EH (cell line): ENCODE results near the gene RPTOR.

ENCODE experiments used
- DNase-seq: peaks from one replicate; pipeline ENCODE4 v3.0.0-alpha.2; 2015; ENCODE audit warnings: low read depth

Gene RPTOR

GRCh38 chr17:80768936-80769335 lies 224.3 kb downstream of the RPTOR start:
- DNase-seq: no peak

- DNase-seq: no peak
These were observed 224.9 kb downstream of the RPTOR start for GRCh38 chr17:80769516-80769915.

GRCh38 chr17:80769936-80770625 lies 225.4 kb downstream of the RPTOR start:
- no peak for DNase-seq

GRCh38 chr17:80770881-80771611 lies 226.4 kb downstream of the RPTOR start:
- no peak for DNase-seq

- no peak for DNase-seq
These were observed 227.0 kb downstream of the RPTOR start for GRCh38 chr17:80771612-80772005.

GRCh38 chr17:80772906-80773242 lies 228.2 kb downstream of the RPTOR start:
- DNase-seq: no peak

- peak; percentile 55 for DNase-seq
These were observed 228.8 kb downstream of the RPTOR start for GRCh38 chr17:80773243-80773991.

GRCh38 chr17:80774146-80774545 lies 229.5 kb downstream of the RPTOR start:
- no peak for DNase-seq

GRCh38 chr17:80774643-80775281 lies 230.1 kb downstream of the RPTOR start:
- no peak for DNase-seq

- DNase-seq: no peak
These were observed 231.2 kb downstream of the RPTOR start for GRCh38 chr17:80775863-80776262.

- peak; percentile 14 for DNase-seq
These were observed 232.6 kb downstream of the RPTOR start for GRCh38 chr17:80777274-80777673.

- DNase-seq: no peak
These were observed 234.1 kb downstream of the RPTOR start for GRCh38 chr17:80778716-80779115.

- no peak for DNase-seq
These were observed 234.7 kb downstream of the RPTOR start for GRCh38 chr17:80779336-80779735.

GRCh38 chr17:80779961-80780380 lies 235.3 kb downstream of the RPTOR start:
- peak; percentile 92 for DNase-seq

GRCh38 chr17:80780381-80781198 lies 236.0 kb downstream of the RPTOR start:
- no peak for DNase-seq

- DNase-seq: no peak
These were observed 236.6 kb downstream of the RPTOR start for GRCh38 chr17:80781211-80781610.

GRCh38 chr17:80781807-80782277 lies 237.2 kb downstream of the RPTOR start:
- no peak for DNase-seq

- peak; percentile 60 for DNase-seq
These were observed 238.1 kb downstream of the RPTOR start for GRCh38 chr17:80782536-80783427.

GRCh38 chr17:80783486-80783885 lies 238.8 kb downstream of the RPTOR start:
- DNase-seq: no peak

GRCh38 chr17:80783971-80784370 lies 239.3 kb downstream of the RPTOR start:
- peak; percentile 32 for DNase-seq
